Muscle of leg (tissue), 11 donors: ENCODE measurements around the gene FRMPD4. TPM values are rescaled to one million over a fixed set of nuclear protein-coding genes. Genes with fewer than 3 reads are reported as not detected.
A peak's percentile ranks its signal among the peaks of the same experiment; 100 is the strongest.
"Not testable (repeated sequence)": the region's sequence is repeated elsewhere in the genome, so short reads cannot be mapped to it uniquely, and the experiment has no call there.

Experiments
- DNase-seq: peaks from one replicate; pipeline ENCODE4 v3.0.0; 2013
- H3K27ac ChIP-seq: one replicate; pipeline ENCODE4 v1.5.1; 2013; ENCODE audit warnings: mild to moderate bottlenecking, low read length, control low read depth
- H3K27me3 ChIP-seq: one replicate; pipeline ENCODE4 v1.6.1; 2013; ENCODE audit warnings: low read length; ENCODE audit not compliant: control insufficient read depth, insufficient read depth
- H3K36me3 ChIP-seq: one replicate; pipeline ENCODE4 v1.6.1; 2013; ENCODE audit warnings: low read length; ENCODE audit not compliant: control insufficient read depth, insufficient read depth
- H3K4me1 ChIP-seq: one replicate; pipeline ENCODE4 v1.6.1; 2013; ENCODE audit warnings: low read length; ENCODE audit not compliant: control insufficient read depth, insufficient read depth
- H3K4me3 ChIP-seq: one replicate; pipeline ENCODE4 v1.5.1; 2013; ENCODE audit warnings: low read length, control low read depth
- H3K9me3 ChIP-seq: replicated peaks from 2 replicates; pipeline ENCODE4 v1.6.1; 2013; ENCODE audit warnings: low read depth, low read length; ENCODE audit not compliant: control insufficient read depth
- WGBS: methylation state at CpG from one replicate; pipeline ENCODE4 v1.1.5; 2013; ENCODE audit warnings: missing lambda C conversion rate; ENCODE audit not compliant: insufficient coverage; 5-methylcytosine and 5-hydroxymethylcytosine counted together
- polyA plus RNA-seq, 8 donors: library from polyadenylated mRNA; unstranded; fragments of 120-200 nt; gene quantifications; one replicate each; pipeline versions ENCODE4 v1.2.1 to v1.2.3, GENCODE V29; 2013; ENCODE audit warnings: inconsistent platforms in 1 of 8, low replicate concordance in 1 of 8; ENCODE audit not compliant: insufficient read length in 8 of 8, insufficient read depth in 1 of 8
- total RNA-seq: library from RNA; stranded (reverse); fragments of 120-200 nt; gene quantifications from one replicate; pipeline ENCODE4 v1.2.4, GENCODE V29; 2013

The FRMPD4 gene
- total and polyA plus RNA-seq, 9 donors, result 0.34 to 1.2 (median 0.64) TPM

DNA sequence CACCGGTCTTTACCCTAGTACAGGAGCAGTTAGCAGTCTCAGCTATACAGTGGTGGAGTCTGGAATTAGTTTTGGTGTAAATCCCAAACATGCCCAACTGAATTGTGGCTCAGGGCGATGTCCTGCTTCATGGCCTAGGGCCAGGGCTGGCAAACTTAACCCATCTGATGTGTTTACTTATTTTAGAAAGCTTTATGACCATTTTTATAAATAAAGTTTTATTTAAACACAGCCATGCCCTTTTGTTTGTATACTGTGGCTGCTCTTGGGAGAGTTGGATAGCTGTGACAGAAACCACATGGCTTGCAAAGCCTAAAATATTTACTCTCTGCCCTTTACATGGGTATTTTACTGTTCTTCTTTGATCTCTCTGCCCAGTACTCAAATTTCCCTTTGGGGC lies 7.1 kb downstream of the FRMPD4 start:
- Histone ChIP-seq H3K27ac (no peak overlapping the region), H3K4me1 (no peaks in the 10 kb centered on the region), H3K9me3 (no peaks in the 10 kb centered on the region), H3K36me3 (no peaks in the 10 kb centered on the region), H3K4me3 (no peak overlapping the region), H3K27me3 (peaks cover 2% of the 10 kb centered on the region)
- WGBS, result no CpG with 5 or more reads among the region's 2 CpGs
- no peak for DNase-seq

DNA sequence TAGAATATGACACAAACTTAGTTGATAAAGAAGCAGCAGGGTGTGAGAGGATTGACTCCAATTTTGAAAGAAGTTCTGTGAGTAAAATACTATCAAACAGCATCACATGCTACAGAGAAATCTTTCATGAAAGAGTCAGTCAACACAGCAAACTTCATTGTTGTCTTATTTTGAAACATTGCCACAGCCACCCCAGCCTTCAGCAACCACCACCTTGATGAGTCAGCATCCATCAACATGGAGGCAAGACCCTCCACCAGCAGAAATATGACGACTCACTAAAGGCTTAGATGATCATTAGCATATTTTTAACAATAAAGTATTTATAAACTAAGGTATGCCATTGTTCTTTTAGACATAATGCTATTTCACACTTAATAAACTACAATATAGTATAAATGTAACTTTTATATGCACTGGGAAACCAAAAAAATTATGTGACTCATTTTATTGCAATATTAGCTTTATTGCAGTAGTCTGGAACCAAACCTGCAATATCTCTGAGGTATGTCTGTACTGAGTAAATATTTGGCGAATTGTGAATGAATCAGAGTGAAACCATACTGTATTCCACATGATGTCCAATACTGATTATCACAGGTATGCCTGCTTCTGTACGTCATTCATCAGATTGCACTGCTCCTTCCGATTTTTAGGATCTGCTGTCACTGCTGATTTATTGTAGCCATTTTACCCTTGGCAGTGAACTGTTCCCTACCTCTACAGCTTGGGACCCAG lies 11.6 kb downstream of the FRMPD4 start:
- no peak overlapping the region for H3K4me3 ChIP-seq
- H3K4me1 ChIP-seq, result no peaks in the 10 kb centered on the region
- no peaks in the 10 kb centered on the region for H3K36me3 ChIP-seq
- WGBS, result 86% methylated on average over 2 of the region's 4 CpGs
- no peak for DNase-seq
- no peaks in the 10 kb centered on the region for H3K9me3 ChIP-seq
- peaks cover 4% of the 10 kb centered on the region for H3K27me3 ChIP-seq
- no peak overlapping the region for H3K27ac ChIP-seq

DNA sequence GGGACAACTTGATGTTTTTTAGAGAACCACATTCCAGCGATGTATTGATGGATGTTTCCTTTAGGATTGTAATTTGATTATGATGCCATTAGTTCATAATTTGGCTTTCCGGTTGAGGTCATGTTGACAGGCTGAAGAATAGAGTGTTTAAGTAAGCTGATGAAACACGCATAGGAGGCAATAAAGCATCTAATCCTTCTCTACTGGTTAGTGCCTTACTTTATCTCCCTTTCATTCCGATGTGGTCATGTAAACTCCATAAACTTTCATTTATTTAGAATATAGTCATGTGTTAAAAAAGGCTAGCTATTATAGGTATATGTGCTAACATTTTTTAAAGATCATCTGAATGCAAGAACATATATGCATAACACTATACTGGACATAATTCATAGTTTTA lies 15.0 kb downstream of the FRMPD4 start:
- no peaks in the 10 kb centered on the region for H3K4me1 ChIP-seq
- H3K4me3 ChIP-seq, result no peak overlapping the region
- no peaks in the 10 kb centered on the region for H3K36me3 ChIP-seq
- no peak overlapping the region for H3K27ac ChIP-seq
- H3K9me3 ChIP-seq, result no peaks in the 10 kb centered on the region
- H3K27me3 ChIP-seq, result peaks cover 12% of the 10 kb centered on the region
- WGBS, result no CpG with 5 or more reads among the region's 4 CpGs
- no peak for DNase-seq

DNA sequence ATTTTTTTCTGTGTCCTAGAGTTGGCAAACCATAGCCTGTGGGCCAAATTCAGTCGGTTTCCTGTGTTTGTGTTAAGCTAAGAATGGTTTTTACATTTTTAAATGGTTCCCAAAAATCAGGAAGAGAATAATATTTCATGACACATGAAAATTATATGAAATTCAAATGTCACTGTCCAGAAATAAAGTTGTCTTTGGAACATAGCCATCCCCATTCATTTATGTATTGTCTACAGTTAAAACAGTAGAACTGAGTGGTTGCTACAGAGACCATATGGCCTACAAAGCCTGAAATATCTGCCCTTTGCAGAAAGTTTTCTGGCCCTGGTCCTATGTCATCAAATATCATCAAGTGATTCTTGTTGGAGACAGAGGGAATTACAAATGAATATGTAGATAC lies 15.5 kb downstream of the FRMPD4 start:
- H3K4me3 ChIP-seq, result no peak overlapping the region
- no peaks in the 10 kb centered on the region for H3K36me3 ChIP-seq
- no peak overlapping the region for H3K27ac ChIP-seq
- no CpG with 5 or more reads among the region's 1 CpG for WGBS
- H3K9me3 ChIP-seq, result no peaks in the 10 kb centered on the region
- no peaks in the 10 kb centered on the region for H3K4me1 ChIP-seq
- DNase-seq, result peak; percentile 36
- peaks cover 12% of the 10 kb centered on the region for H3K27me3 ChIP-seq

DNA sequence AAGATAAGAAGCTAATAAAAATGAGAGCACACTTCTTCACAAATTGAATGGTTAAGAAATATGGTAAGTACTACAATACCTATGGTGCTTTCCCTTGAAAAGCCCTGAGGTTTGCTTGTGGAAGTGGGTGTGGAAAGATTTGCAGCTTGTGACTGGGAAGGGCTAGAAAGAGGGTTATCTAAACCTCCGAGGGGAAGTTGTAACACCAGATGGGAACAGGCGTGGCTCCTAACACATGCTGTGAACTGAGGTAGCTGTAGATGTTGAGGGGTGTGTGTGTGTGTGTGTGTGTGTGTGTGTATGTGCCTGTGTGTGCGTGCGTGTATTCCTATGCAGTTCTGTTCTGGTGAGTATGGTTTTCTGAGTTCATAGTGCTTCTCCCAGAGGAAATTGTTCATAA lies 21.5 kb downstream of the FRMPD4 start:
- H3K27me3 ChIP-seq, result peaks cover 12% of the 10 kb centered on the region
- WGBS, result 20% methylated on average over 1 of the region's 4 CpGs
- H3K36me3 ChIP-seq, result no peaks in the 10 kb centered on the region
- no peak overlapping the region for H3K27ac ChIP-seq
- H3K9me3 ChIP-seq, result no peaks in the 10 kb centered on the region
- H3K4me3 ChIP-seq, result no peak overlapping the region
- no peaks in the 10 kb centered on the region for H3K4me1 ChIP-seq
- DNase-seq, result no peak

DNA sequence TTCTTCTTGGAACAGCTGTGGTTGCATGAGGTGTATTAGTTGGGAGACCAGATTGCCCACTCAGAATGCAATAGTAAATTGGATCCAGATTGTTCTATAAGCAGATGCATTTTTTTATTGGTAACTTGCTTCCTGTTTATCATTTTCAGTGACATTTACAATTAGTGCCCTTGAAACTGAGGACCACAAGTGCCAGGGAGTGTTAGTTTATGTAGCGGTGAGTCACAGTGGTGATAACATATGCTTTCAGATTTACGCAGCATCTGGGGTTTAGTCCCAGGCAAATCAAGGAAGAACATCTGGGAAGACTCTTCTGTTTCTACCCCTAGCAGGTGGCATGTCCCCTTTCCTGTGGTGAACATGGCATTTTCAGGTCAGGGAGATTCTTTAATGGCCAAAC lies 24.1 kb downstream of the FRMPD4 start:
- no peak overlapping the region for H3K27ac ChIP-seq
- H3K27me3 ChIP-seq, result peaks cover 4% of the 10 kb centered on the region
- H3K4me1 ChIP-seq, result no peaks in the 10 kb centered on the region
- H3K9me3 ChIP-seq, result no peaks in the 10 kb centered on the region
- H3K4me3 ChIP-seq, result no peak overlapping the region
- WGBS, result no CpG with 5 or more reads among the region's 2 CpGs
- no peaks in the 10 kb centered on the region for H3K36me3 ChIP-seq
- no peak for DNase-seq

DNA sequence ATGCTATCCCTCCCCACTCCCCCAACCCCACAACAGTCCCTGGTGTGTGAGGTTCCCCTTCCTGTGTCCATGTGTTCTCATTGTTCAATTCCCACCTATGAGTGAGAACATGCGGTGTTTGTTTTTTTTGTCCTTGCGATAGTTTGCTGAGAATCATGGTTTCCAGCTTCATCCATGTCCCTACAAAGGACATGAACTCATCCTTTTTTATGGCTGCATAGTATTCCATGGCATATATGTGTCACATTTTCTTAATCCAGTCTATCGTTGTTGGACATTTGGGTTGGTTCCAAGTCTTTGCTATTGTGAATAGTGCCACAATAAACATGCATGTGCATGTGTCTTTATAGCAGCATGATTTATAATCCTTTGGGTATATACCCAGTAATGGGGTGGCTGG lies 25.9 kb downstream of the FRMPD4 start:
- not testable (repeated sequence) for H3K9me3 ChIP-seq, H3K27ac ChIP-seq, H3K4me1 ChIP-seq, H3K36me3 ChIP-seq, H3K27me3 ChIP-seq, H3K4me3 ChIP-seq, DNase-seq
- no CpG with 5 or more reads among the region's 3 CpGs for WGBS

DNA sequence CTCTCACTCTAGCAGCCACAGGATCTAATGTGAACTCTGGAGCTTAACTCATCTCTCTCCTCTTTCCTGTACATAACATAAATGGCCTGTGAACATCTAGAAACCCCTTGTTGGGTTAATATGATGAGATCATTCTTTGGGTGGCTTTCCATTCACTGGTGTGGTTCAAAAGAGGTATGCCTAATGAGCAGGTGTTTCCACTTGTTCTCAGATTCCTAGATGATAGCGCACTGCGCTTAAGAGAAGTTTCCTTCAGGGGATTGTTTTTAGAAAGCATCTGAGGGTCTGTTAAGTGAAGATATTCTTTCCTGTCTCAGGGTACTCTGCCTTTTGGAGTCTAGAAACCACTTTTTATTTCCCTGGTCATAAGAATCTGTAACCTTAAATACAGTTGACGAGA lies 32.5 kb downstream of the FRMPD4 start:
- Histone ChIP-seq H3K36me3 (no peaks in the 10 kb centered on the region), H3K27ac (no peak overlapping the region), H3K9me3 (no peaks in the 10 kb centered on the region), H3K27me3 (peaks cover 7% of the 10 kb centered on the region), H3K4me3 (no peak overlapping the region), H3K4me1 (no peaks in the 10 kb centered on the region)
- 80% methylated on average over 1 of the region's 3 CpGs for WGBS
- DNase-seq, result no peak

DNA sequence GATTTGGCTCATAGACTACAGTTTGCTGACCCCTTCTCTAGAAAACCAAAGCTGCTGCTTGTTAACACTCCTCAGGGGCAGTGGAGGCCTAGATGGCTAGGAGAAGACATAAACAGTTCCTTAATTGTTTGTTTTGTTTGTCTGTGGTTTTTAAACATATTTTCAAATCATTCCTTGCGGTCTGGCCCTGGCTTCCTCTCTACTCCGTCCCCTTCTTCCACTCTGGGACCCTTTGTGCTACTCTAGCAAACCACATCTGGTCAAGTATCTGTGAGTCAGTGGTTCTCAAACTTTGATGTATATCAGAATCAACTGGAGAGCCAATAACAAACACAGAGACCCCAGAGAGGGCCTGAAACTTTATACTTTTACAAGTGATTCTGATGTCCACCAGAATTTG lies 36.1 kb downstream of the FRMPD4 start:
- H3K4me3 ChIP-seq, result no peak overlapping the region
- H3K27me3 ChIP-seq, result peaks cover 7% of the 10 kb centered on the region
- no peak overlapping the region for H3K27ac ChIP-seq
- H3K4me1 ChIP-seq, result no peaks in the 10 kb centered on the region
- WGBS, result no CpG with 5 or more reads among the region's 2 CpGs
- no peak for DNase-seq
- H3K36me3 ChIP-seq, result no peaks in the 10 kb centered on the region
- no peaks in the 10 kb centered on the region for H3K9me3 ChIP-seq

DNA sequence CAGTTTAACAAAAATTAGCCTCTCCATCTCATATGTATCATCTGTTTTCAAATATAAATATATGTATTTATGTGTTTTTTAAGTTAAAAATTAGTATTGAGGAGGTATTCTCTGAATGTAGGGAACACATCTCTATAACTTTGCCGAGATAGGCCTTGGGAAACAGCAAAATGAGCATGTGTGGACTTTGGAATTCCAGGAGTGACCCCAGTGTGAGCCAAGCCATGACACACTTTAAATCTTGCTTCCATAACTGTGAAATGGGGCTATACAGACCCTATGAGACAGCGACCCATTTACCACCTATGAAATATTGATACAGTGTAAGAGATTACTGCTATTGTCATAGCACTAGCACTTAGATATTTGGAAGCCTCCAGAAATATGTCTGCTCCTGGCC lies 58.8 kb downstream of the FRMPD4 start:
- no peak overlapping the region for H3K27ac ChIP-seq
- no peak overlapping the region for H3K4me3 ChIP-seq
- no CpG with 5 or more reads among the region's 2 CpGs for WGBS
- H3K27me3 ChIP-seq, result peaks cover 2% of the 10 kb centered on the region
- H3K9me3 ChIP-seq, result no peaks in the 10 kb centered on the region
- H3K36me3 ChIP-seq, result no peaks in the 10 kb centered on the region
- H3K4me1 ChIP-seq, result no peaks in the 10 kb centered on the region
- no peak for DNase-seq

DNA sequence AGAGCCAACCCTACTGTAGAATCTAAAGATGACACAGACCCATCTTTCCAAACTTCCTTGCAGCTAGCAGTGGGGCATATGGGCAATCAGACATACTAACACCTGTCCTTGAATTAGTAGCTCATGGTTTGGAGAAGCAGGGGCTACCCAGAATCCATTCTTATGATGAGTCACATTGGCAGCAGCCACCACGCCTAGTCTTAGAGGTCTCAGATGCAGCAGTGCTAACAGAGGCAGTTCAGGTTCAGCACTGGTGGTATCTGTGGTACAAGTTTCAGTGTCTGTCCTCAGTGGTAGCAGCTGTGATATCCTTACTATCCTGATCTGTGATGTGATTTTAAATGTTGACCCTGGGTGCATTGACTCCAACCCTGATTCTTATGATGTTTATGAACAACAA lies 68.1 kb downstream of the FRMPD4 start:
- Histone ChIP-seq H3K27me3 (peaks cover 8% of the 10 kb centered on the region), H3K36me3 (no peaks in the 10 kb centered on the region), H3K9me3 (no peaks in the 10 kb centered on the region), H3K27ac (no peak overlapping the region), H3K4me1 (no peaks in the 10 kb centered on the region), H3K4me3 (no peak overlapping the region)
- WGBS, result 33% methylated on average over 1 of the region's 1 CpG
- DNase-seq, result no peak
